Muscle of arm (tissue), 12 donors: Measurements from ENCODE around the gene KCNJ6. TPM values are rescaled to one million over a fixed set of nuclear protein-coding genes. Genes with fewer than 3 reads are reported as not detected.

ENCODE experiments used
- DNase-seq: peaks from one replicate; pipeline ENCODE4 v3.0.0-alpha.2; 2013
- polyA plus RNA-seq, 12 donors: library from polyadenylated mRNA; unstranded; fragments of 120-200 nt; gene quantifications; one replicate each; pipeline ENCODE4 v1.2.1, GENCODE V29; 2013; ENCODE audit not compliant: insufficient read length in 12 of 12

The KCNJ6 gene
- polyA plus RNA-seq, 12 donors, result 0.62 to 2.1 (median 1.1) TPM; not detected in 1

DNA sequence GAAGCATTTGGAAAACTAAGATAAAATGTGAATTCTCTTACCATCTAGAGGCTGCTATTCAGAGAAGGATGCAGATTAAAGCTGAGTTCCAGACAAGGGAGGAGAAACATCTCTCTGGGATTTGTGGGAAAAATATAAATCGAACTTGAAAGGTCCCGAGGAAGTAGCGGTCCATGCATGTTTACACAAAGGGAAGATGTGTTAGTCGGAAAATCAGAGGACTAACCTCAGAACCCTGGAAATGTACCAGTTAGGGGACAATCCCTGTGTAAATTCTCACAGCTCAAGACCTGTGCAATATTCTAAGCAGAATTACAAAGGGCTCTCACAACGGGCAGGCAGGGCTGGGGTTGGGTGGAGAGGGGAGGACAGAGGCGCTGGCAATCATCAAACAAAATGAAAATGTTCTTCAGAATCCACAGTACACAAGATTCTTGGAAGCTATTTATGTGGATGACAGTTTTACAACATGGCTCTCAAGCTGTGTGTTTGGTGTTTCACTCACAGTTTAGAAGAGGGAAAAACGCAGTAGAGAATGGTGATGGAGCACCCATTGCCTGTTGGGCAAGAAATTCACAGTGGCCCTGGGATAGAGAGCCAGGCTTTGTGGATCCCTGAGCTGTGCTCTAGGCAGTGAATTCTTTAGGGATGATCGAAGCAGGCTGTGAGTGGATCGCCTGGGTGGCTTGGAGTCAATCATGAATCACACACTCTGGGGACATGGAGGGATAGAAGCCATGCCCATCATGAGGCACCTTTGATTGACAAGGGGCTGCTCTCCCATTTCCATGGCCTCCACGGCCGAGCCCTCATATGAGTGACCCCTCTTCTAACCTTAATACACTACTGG, 47.6 kb downstream of the KCNJ6 start:
- DNase-seq, result no peak

DNA sequence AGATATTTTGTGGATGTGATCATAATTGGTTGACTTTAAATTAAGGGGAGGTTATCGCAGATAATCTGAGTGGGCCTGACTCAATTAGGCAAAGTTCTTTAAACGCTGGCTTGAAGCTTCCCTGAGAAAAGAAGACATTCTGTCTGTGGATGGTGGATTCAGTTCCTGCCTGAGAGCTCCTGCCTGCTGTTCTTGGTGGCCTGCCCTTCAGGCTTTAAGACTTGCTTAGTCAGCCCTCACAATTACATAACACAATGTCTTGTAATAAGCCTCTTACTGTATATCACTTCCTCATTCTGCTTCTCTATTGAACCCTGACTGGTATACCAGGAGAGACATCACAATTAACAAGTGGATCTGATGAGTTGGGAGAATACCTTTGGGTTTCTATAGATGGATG, 50.2 kb downstream of the KCNJ6 start:
- DNase-seq, result peak; percentile 7

DNA sequence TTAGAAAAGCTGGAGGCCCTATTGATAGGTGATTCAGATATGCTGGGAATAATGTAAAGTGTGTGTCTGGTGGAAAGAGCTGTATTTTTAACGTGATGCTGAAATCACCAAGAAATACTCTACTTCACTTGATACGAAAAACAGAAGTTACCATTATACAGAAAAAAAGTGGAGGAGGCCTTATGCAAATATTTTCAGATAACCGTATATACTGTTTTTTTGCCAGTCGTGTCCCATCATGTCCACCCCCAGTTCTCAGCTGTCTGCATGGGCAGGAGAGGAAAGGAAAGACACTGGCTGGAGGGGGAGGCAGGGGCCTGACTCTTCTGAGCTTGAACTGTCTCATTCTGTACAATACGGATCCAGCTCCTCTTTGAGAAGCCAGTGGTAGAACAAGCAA, 51.1 kb downstream of the KCNJ6 start:
- no peak for DNase-seq

DNA sequence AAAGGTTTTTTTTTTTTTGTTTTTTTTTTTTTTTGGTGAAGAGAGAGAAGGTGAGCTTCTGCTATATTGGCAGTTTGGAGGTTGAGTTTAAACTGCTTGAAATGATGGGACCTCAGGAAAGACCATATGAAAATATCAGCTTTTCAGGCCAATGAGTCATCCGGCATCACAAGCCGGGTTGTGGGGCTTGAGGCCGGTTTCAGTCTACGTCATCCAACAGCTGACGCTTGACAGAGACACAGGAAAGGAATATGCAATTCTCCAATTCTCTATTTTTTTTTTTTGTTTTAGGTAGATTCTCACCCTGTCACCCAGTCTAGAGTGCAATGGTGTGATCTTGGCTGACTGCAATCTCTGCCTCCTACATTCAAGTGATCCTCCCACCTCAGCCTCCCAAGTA, 52.4 kb downstream of the KCNJ6 start:
- DNase-seq, result no peak

DNA sequence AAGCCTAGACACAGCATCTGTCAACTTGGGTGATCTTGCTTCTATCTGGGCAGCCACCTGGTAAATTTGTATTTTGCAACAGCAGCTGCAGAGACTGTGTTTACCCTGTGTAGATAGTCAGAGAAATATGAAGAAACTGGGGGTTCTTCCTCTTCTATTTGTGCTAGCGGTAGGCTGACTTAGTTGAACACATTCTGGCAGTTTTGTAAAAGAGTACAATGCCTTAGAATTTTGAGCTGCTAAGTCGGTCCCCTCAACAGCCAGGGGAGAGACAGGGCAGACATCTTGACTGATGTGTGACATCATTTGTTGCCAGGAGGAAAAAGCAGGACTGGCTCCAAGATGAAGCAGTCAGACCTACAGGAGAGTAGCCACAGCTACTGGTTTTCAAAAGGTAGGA, 53.7 kb downstream of the KCNJ6 start:
- peak; percentile 15 for DNase-seq

DNA sequence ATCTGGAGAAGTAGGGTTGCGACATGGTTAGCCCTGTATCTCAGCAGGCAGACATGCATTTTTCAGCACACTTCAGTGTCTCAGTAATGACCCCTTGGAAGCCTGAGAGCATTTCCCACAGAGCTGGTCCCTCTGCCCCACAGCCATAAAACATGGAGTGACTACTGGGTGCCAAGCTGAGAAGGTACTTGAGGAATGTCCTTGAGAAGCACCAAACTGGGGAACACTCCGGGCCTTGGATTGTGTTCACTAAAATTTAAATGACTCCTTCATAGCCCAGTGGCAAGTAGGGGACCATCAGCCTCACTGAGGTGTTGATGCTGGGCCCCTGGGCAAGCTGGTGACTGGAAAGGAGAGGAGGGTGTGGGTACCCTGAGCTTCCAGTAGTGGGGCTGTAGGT, 54.7 kb downstream of the KCNJ6 start:
- DNase-seq, result no peak

DNA sequence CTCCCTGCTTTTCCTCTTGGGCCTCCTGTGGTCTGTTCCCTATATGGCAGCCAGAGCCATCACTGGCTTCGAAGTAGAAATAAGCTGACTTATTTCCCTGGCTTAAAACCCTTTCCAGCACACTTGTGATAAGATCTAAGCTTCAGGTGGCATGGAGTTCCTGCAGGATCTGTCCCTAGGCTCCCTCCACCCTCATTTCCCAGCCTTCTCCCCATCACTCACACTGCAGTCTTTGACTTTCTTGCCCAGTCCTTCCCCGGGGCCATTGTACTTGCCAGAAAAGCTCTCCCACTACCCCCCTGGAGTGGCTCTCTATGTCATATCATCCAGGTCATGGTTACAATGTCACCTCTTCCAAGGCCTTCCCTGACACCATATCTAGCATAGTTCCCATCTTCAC, 55.8 kb downstream of the KCNJ6 start:
- DNase-seq, result no peak

DNA sequence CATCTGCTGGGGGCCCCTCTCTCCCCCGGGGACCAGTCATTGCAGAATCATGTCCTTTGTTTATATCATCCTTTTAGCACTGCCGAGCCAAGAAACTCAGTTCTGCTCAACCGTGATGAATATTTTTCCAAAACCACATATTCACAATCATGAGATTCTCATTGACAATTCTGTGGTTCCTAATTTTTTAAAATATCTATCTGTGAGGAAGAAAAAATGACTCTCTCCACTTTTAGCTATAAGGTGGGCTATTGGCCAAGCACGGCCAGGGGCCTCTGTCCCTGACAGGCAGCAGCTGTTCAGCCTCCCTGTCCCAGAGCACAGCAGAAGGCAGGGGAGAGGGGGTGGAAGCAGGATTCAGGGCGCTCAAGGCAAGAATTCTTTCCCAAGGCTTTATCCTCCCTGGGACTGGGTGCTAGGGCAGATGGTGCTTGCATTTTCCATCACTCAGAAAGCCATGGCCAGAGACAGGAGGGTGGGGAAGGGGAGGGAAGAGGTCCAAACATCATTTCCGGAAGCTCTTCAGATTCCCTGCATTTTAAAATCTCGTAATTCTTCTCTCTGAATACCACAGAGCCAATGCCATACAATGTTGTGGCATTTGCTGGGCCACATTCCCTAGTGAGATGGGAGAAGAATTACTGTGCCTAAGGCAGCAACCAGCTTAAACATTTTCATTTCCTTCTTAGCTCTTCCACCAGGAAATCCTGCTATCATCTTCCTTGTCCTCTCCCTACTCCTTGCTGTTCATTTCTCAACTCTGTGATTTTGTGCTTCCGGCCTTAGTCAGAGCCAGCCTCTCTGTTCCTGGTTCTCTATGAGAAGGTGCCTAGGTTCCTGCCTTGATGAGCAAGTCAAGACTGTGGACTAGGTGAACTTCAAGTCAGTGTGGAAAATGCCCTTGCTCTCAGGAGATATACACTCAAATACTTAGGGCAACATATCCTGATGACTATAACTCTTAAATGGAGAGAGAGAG, 60.3 kb downstream of the KCNJ6 start:
- peak; percentile 32 for DNase-seq

DNA sequence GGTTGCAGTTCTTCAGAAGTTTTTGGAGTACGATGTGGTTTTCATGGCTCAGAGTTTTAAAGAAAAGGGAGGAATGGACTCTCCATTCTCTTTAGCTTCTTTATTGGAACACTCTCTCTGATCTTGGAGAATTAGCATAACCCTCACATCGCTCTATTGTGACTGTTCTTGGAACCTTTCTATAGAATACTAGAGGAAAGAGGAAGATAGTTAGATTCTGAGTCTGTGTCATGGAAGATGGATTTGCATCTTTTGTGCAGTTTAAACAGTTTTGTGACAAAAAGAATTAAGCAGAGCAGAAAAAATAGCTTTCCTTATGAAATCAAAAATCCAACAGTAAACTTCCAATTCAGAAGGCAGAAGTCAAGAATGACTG, 61.0 kb downstream of the KCNJ6 start:
- no peak for DNase-seq

DNA sequence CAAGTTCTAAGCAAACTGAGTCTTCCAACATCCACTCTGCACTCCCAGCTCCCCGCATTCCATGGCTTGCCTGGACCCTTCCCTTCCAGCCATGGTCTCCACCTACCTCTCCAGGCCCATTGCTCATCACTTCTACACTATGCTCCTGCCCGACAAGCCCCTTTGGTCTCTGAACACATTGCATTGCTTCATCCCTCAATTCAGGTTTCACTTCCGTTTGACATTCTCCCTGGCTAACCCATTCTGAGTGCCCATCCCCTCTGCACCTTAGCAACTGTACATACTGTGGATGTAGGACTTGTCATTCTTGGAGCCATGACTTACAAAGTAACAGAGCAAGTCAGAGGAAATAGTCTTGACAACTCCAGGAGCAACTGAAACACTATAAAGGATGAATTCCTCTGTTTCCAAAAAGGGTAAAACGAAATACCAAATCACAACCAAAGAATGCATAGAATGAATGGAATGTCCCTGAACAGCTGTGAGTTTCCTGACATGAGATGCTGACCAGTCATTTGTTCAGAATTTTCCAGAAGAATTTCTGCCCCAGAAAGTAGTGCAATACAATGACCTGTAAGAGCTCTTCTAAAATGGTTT, 66.7 kb downstream of the KCNJ6 start:
- no peak for DNase-seq

DNA sequence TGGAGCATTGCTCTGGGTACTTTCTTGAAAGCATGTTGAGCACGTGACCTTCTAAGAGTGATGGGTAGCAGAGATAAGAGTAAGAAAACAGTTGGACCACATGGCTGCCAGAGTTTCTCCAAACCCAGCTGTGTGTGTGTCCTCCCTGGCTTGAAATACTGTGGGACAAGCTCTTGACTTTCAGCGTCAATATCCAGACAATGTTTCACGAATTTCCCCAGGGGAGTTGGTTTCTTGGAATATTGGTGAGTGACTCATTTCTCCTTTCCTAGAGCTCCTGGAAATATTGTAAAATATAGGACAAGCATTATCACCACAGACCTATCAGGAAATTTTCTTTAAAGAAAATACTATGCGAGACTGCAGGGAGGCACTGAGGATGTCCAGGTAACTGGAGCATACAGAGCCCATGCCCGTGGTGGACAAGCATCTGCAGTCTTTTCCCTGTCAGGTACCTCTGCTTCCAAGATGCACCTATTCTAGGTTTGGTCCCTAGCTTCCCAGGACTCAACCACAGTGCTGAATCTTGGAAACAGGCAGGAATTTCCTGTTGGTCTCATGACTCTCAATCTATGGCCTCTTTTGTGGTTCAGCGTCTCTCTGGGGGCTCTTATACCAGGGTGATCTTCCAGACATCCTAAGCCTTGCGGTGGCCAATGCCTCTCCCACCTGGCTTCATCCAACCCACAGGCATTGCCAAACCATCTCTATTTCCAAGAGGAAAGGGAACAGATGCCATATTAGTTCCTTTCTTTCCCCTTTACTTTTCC, 67.4 kb downstream of the KCNJ6 start:
- DNase-seq, result no peak

DNA sequence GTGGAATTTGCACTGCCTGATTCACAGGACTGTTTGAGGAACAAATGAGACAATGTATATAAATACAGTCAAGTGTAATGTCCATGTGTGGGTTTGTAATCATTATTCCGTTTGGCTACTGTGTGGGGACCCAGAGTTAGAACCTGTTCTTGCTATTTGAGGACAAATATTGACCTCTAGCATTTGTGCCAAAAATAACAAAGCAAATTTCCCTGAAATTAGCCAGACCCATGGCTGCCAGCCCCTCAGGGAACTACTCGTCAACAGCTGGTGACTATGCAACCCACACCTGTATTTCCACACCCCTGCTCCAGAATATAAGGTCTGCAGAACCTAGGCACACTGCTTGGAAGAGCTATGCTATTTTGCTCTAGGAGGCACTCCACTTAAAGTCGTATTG, 70.7 kb downstream of the KCNJ6 start:
- no peak for DNase-seq

DNA sequence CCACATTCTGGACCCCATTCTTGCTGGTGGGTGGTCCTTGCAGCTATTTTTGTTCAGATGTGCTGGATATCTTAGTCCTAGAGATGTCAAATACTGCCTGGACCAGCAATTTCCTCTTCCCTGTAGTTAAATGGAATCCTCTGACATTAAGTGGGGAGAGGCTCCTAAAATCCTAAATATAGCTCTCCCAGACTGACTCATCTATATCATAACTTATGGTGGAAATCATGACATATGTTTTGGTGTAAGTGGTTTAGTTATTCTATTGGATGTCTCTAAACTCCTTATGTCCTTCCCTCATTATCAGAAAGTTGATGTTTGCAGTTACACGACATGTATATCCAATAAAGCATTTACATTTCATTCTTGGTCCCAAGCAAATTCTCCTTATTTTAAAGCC, 73.1 kb downstream of the KCNJ6 start:
- no peak for DNase-seq

DNA sequence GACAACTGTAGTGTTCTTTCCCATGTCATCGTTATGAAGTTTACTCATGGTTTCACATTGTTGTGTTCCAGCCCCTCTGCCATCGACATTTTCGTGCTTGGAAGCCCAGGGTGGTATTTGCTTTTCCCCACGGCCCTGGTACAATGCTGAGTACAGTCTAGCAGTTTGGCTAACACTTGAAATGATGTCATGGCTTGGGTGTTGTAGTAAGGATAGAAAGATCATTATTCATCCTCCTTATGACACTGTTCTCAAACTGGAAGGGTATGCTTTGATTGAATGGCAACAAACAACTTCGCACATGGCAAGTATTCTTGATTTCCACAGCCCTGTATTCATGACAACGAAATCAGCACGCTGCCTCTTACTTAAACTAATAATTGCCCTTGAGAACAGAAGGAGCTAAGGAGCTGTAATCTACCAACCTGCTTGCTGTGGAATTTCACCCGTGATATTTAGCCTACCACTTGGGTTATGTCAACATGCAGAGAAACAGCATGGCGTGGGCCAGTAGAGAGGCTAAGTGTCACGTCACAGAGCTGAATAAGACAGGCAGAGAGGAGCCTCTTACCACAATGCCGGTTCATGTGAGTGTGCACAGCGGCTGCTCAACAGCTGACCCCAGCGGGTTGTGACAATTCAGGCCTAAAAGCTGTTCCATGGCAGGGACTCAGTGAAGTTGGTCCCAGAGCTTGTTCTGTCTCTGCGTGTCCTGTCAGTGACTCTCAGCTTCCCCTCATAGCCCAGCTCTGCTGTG, 73.9 kb downstream of the KCNJ6 start:
- no peak for DNase-seq

DNA sequence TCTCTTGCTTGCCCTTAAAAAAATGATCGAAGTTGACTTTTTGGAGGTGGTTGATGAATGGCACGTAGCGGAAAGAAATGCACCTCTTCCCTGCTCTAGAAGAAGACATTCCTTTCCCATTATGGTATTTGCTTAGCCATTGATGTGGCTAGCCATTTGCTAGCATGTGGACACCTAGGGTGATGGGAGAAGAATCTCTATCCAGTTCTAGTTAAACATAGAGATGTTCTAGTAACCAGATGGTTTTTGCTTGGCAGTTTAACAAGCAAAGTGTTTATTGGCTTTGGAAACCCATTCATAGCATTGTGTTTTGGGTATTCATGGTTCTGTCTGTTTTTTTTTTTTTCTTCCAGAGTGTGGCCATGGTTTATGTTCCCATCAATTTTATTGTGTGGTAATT, 78.9 kb downstream of the KCNJ6 start:
- DNase-seq, result no peak

DNA sequence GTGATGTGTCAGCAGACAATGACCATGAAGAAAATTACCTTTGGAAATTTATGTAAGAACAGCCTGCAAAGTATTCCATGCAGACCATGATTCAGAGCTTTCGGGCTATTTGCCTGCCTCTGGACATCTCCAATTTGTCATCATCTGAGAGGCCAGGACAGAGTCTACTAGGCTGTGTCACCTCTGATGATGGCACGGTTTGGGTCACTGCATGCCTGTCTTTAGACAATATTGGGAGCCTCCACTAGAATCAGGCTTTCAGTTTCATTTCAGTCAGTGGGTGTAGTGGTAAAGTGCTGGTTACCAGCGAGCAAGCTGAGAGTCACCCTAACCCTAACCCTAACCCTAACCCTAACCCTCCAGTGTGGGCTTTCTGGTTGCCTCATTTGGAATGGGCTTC, 80.8 kb downstream of the KCNJ6 start:
- DNase-seq, result no peak

DNA sequence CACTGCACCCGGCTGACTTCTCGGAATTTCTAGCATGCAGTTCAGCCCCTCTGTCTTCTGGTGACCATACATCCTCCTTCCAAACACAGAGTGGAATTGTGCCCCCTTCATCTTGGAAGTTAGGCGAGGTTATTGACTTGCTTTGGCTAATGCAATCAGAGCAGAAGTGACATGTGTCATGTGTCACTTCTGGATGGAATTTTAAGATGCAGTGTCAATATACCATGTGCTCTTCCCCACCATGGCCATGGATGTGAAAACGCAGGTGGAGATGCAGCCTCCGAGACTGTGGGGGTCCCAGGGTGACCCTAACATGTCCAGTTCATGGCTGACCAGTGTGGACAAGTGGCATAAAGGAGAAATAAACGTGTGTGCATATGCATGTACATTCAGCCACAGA, 83.0 kb downstream of the KCNJ6 start:
- DNase-seq, result no peak

DNA sequence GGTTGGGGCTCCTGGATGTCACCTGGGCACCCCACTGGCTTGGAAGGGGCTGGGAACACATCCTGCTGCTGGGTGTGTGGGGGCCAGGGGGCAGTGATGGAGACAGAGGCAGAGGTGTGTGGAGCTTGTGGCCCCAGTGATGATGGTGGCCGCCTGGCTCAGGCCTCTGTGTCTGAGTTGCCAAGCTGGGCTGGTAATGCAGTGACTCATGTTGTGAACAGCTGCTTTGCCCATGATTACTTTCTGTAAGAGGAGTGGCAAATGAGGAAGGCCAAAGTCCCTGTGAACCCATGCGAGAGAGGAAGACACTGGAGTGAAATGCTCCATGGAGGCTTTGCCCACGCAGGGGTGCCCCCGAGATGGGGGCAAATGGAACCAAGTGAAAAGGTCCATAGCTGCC, 86.8 kb downstream of the KCNJ6 start:
- no peak for DNase-seq

DNA sequence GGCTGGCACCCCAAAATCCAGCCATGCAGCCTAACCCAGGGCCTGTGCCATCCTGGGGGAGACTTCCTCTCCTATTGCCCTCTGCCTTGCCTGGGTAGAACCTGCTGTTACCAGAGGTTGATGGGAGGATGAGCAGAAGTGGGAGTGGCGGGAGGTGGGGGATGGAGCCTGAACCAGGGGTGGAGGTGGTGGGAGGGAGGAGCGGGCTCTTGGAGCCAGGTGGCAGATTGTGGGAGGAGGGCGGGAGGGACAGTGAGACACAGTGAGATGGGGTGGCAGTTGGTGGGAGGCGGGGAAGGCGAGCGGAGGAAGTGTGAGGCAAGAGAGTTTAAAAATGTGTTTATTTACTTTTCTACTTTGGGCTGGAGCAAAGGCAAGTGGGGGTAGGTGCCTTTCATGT, 87.3 kb downstream of the KCNJ6 start:
- no peak for DNase-seq

DNA sequence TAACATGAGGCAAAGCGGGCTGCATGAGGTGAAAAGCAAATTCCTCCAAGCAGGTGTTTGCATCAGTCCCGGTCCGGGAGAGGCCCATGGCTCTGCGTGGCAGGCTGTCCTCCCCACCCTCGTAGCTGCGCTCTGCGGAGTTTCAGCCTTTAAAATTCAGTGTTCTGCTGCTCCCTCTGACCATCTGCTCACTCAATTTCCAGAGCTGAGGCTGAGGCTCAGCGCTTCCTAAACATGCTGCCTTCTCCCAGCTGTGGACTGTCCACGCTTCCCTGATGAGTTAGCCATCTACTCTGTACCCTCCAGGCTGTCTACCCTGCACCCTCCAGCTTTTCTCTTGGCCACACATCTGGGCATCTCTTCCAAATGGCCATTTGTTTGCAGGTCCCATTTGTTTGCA, 87.7 kb downstream of the KCNJ6 start:
- DNase-seq, result no peak

DNA sequence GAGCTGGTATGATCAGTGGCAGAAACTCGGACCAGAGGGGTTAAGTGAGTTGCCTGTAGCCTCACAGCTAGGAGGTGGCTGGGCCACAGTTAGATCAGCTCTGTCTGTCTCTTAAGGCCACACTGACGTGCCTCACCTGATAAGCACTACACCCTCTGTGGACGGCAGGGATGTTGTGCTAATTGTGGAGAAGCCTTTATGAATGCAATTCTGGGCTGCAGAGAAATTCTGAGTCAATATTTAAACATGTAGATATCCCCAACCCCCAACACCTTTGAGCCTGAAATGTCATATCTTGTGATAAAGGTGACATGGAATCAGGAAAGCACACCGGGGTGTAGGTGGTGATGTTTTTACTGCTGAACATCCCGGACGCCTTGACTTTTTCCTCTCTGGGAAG, 88.3 kb downstream of the KCNJ6 start:
- DNase-seq, result no peak
